Mucosa of gallbladder (tissue), 1 donor: Measurements from ENCODE around the gene RAPGEFL1. TPM values are rescaled to one million over a fixed set of nuclear protein-coding genes. Genes with fewer than 3 reads are reported as not detected.
"Not testable (repeated sequence)": the region's sequence is repeated elsewhere in the genome, so short reads cannot be mapped to it uniquely, and the experiment has no call there.

Experiments used
- DNase-seq: peaks from one replicate; pipeline ENCODE4 v3.0.0-alpha.2; 2020; ENCODE audit warnings: low spot score
- total RNA-seq: library from RNA; stranded (reverse); gene quantifications from one replicate; pipeline ENCODE4 v1.2.1, GENCODE V29; 2021
- donor health status: DM: no; HTN: no; CAD: no.

The RAPGEFL1 gene, protein sequence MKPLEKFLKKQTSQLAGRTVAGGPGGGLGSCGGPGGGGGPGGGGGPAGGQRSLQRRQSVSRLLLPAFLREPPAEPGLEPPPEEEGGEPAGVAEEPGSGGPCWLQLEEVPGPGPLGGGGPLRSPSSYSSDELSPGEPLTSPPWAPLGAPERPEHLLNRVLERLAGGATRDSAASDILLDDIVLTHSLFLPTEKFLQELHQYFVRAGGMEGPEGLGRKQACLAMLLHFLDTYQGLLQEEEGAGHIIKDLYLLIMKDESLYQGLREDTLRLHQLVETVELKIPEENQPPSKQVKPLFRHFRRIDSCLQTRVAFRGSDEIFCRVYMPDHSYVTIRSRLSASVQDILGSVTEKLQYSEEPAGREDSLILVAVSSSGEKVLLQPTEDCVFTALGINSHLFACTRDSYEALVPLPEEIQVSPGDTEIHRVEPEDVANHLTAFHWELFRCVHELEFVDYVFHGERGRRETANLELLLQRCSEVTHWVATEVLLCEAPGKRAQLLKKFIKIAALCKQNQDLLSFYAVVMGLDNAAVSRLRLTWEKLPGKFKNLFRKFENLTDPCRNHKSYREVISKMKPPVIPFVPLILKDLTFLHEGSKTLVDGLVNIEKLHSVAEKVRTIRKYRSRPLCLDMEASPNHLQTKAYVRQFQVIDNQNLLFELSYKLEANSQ
- 77.2 TPM for total RNA-seq

DNA sequence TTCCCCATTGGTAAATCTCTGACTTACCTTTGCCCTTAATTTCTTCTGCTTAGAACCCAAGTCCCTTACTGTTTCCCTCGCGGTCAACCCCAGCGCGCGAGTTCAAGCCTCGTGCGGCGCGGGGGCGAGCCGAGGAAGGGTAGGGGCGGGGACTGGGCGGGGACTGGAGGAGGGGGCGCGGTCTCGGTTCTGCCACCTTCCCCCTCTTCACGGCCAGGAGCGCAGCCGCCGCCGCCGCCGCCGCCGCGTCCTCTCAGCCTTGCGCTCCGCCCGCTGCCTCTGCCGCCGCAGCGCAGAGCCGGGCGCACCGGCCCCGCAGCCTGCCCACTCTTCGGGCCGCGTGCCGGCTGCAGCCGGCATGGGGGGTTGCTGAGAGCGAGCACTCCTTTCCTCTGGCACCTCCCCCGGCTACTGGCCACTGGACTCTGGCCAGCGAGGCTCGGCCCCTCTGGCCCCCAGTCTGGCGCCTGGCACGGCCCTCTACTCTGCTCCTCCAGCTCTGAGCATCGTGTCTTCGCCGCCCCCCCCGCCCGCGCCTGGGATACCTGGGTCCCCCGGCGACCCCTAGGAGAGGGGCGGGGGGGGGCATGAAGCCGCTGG lies at the start of gene RAPGEFL1:
RAPGEFL1 (plus strand) TSS at position 196 of the 600 bp plus-strand sequence; CDS start at position 588, 392 bp downstream.
- peak; percentile 84 for DNase-seq

DNA sequence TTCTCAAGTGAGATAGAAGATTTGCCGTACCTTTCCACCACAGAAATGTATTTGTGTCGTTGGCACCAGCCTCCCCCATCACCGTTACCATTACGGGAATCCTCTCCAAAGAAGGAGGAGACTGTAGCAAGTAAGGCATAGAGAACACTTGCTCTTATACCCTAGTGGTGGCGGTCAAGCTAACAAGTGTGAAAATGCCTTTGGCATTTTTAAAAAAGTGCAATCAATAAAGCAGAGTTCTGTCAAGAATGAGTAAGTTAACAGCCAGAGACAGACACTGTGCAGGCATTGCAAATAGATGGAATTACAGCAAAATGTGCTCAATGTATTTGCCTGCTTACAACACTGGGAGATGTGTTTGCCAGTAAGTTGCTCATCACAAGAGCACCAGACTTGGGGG lies 47.8 kb upstream of the RAPGEFL1 start:
- DNase-seq, result no peak

DNA sequence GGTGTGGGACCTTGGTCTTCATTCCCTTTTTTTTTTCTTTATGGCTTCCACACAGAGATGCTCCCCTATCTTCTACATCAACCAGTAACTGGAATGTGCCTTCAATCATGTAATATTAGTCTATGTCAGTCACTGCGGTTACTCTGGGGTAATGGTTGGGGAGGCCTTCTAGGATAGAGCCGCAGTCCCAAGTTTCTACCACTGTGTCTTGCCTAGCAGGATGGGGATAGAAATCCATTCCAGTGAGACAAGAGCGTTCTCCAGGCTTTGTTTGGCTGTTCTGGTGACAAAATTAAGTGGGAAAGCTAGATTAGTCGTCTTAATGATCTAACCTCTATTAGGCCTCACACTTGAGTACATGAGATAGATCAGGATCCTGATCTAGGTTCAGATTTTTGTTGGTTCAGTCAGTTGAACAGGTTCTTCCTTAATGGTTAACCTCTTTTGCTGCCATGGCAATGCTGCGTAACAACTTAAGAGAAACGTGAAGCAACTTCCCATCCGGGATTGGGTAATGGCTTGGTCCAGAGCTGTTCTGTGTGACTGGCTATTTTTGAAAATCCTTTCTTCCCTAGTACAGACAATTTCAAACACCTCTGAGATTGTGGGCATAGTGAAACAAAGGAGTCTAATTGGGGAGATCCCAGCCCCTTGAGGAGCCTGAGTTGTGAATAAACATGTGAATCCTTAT lies 46.8 kb upstream of the RAPGEFL1 start:
- no peak for DNase-seq

DNA sequence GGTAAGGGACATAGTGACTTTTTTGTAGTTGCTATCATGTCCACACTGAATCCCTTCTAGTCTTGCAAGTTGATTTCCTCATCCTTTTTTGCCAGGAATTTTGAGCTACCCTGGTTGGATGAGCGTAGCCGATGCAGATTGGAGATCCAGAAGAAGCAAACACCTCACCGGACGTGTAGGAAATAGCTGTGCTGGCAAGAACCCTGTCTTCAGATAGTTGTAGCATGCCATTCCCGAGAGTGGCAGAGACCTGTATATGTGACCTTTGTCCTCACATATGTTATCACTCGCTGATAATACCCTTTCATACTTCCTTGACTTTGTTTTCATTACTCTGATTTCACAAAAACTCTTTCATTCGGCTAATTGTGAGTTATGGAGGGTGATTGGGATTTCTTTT lies 43.1 kb upstream of the RAPGEFL1 start:
- no peak for DNase-seq

DNA sequence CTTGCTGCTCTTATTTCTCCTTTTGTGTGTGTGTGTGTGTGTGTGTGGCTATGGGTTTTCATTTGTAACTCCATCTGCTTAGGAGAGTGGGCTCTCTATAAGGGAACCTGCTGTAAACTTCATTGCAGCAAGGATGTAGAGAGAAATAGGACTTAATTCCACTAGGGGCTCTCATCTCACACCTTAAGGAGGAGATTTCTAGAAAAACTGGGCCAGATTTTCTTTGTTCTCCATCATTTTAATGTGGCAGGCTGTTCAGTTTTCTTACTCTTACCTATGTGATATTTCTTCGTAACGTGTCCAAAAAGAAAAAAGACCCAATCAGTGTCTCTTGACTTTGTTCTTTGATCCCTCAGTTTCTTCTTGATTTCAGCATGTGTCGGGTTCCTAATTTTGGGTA lies 41.5 kb upstream of the RAPGEFL1 start:
- no peak for DNase-seq

DNA sequence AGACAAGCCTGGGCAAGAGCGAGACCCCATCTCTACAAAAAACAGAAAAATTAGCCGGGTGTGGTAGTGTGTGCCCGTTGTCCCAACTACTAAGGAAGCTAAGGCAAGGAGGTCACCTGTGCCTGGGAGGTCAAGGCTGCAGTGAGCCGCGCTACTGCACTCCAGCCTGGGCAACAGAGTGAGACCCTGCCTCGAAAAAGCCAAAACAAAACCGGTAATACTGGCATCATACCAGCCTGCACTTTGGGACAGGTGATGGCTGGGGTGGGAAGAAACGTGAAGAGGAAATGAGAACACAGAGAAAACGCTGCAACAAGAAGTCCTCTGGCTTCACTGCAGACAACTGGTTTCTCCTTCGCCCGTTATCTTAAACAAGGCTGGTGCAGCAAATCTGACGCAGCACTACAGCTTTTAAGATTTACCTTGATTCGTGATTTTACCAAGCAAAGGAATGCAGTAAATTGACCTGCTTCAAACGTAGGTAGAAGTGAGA lies 37.7 kb upstream of the RAPGEFL1 start:
- DNase-seq, result no peak

DNA sequence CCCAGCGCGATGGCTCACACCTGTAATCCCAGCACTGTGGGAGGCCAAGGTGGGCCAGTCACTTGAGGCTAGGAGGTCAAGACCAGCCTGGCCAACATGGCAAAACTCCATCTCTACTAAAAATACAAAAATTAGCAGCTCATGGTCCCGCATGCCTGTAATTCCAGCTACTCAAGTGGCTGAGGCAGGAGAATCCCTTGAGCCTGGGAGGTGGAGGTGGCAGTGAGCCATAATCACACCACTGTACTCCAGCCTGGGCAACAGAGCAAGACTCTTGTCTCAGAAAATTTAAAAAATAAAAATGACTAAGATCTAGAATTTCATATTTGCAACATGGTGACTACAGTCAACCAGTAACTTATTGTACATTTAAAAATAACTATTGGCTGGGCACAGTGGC lies 34.1 kb upstream of the RAPGEFL1 start:
- not testable (repeated sequence) for DNase-seq

DNA sequence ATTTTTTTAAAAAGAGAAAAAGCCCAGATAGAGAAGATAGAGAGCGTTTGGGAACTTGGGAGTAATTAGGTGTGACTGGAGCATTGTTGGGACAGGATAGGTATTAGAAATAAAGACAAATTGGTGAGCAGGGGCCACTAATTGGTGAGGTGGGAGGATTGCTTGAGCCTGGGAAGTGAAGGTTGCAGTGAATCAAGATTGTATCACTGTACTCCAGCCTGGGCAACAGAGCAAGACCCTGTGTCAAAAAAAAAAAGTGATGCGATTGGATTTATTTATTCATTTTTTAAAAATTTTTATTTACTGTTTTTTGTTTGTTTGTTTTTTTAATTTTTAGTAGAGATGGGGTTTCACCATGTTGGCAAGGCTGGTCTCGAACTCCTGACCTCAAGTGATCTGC lies 31.8 kb upstream of the RAPGEFL1 start:
- no peak for DNase-seq

DNA sequence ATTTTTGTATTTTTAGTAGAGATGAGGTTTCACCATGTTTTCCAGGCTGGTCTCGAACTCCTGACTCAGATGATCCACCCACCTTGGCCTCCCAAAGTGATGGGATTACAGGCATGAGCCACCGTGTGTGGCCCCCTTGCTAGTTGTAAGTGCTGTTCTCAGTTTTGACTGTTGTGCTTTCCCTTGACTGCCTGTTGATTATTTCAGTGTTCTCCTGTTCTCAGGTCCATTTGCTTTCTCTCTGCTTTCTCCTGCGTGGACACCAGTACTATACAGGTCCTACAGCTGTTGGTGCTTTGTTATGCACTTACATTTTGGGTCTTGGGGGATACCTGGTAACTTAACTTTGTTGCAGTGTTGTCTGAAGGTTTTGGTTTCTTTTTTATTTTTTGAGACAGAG lies 28.7 kb upstream of the RAPGEFL1 start:
- DNase-seq, result no peak

DNA sequence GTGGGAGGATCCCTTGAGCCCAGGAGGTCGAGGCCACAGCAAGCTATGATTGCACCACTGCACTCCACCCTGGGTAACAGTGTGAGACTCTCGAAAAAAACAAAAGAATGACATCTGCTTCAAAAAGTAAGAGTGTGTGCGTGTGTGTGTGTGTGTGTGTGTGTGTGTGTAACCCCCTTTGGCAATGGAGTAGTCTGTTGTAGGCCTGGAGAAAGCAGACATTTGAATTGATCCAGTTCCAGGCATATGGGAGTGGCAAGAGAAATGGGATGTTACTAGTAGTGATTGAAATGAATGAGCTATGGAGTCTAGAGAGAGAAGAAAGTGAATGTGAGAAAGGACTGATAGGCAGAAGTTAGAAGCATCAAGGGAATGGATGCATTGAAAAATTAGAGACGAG lies 27.0 kb upstream of the RAPGEFL1 start:
- no peak for DNase-seq

DNA sequence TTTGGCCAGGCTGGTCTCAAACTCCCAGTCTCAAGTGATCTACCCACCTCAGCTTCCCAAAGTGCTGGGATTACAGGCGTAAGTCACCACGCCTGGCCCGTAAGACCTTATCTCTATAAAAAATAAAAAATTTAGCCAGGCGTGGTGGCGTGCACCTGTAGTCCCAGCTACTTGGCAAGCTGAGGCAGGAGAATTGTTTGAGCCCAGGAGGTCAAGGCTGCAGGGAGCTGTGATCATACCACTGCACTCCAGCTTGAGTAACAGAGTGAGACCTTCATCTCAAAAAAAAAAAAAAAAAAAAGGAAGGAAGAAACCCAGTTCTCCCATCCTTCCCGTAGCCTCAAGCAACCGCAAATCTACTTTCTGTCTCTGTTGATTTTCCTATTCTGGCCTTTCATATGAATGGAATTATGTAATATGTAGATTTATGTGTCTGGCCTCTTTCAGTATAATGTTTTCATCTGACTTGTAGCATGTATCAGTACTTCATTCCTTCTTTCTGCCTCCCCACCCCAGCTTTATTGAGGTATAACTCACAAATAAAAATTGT lies 25.8 kb upstream of the RAPGEFL1 start:
- no peak for DNase-seq

DNA sequence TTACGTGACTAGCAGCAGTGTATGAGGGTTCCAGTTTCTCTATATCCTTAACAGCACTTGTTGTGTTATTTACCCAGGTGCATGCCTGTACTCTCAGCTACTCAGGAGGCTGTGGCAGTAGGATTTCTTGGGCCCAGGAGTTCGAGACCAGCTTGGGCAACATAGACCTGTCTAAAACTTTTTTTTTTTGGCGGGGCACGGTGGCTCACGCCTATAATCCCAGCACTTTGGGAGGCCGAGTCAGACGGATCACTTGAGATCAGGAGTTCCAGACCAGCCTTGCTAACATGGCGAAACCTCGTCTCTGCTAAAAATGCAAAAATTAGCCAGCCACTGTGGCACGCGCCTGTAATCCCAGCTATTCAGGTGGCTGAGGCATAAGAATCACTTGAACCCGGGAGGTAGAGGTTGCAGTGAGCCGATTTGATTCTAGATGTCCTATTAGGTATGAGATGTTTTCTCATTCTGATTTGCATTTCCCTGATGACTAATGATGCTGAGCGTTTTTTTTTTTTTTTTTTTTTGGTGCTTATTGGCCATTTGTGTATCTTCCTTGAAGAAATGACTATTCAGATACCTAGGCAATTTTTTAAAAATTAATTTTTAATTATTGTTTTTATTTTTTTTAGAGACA lies 23.6 kb upstream of the RAPGEFL1 start:
- DNase-seq, result no peak

DNA sequence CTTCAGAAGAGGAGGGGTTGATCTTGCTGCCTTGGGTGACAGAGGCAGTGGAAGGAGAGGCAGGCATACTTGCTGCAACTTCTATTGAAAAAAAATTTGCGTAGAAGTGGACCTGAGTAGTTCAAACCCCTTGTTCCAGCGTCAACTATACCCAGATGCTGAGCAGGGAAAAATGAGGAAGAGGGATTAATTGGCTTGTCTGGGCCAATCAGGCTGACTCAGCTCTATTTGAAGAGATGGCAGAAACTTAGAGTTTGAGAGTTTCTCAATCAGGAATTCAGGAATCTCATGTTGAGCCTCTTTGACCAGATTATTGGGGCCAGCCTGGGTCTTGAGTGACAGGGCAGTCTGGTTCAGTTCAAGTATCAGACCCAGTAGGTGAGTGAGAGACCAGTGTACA lies 19.3 kb upstream of the RAPGEFL1 start:
- DNase-seq, result no peak

DNA sequence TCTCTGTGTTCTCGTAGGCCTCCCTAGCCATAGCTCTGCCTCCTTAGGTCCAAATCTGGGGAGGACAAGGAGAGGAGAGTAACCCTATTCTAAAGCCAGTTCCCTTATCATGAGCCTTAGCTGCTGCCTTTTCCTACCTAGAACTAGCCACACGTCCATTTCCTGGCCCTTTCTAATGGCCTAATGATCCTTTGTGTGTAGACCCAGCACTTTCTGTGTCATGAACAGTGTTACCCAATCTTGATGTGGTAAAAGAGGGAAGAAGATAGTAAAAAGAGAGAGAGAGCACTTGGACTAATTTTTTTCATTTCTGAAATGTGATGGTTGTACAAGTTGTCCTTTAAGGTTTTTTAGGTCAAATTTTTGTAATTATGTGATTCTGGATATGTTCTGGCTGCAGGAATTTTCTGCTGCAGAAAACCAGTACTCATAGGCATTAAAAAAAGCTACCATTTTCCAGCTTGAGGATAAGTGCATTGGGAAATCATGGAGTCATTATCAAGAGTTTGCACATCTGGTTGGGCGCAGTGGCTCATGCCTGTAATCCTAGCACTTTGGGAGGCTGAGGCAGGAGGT lies 18.7 kb upstream of the RAPGEFL1 start:
- no peak for DNase-seq

DNA sequence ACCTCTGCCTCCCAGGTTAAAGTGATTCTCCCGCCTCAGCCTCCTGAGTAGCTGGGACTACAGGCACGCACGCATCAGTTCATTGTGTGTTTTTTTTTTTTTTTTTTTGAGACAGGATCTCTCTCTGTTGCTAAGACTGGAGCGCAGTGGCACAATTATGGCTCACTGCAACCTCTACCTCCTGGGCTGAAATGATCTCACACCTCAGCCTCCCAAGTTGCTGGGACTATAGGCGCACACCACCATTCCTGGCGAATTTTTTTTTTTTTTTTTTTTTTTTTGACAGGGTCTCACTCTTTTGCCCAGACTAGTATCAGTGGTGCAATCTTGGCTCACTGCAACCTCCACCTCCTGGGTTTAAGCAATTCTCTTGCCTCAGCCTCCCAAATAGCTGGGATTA lies 17.8 kb upstream of the RAPGEFL1 start:
- no peak for DNase-seq

DNA sequence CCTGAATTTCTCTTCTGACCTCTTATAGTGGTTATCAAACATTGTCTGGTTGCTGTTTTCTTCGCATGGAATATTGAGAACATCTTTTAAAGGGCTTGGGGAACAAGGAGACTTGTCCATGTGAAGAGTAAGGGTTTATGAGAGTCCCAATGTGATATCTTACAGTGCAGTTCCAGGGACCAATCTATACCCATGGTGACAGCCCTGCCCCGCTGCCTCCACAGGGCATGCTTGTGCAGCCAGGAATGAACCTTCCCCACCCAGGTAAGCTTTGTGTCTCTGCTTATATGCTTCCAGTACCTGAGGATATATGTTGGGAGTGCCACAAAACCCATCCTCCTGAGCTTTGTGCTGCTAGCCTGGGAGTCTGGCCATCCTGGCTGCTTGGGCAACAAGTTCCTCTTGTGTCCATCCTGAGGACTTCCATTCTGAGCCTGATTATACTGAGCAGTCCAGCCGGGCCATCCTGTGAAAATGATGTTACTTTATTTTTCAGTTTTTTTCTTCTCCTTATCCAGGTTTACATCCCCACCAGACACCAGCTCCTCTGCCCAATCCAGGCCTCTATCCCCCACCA lies 9.5 kb upstream of the RAPGEFL1 start:
- no peak for DNase-seq

DNA sequence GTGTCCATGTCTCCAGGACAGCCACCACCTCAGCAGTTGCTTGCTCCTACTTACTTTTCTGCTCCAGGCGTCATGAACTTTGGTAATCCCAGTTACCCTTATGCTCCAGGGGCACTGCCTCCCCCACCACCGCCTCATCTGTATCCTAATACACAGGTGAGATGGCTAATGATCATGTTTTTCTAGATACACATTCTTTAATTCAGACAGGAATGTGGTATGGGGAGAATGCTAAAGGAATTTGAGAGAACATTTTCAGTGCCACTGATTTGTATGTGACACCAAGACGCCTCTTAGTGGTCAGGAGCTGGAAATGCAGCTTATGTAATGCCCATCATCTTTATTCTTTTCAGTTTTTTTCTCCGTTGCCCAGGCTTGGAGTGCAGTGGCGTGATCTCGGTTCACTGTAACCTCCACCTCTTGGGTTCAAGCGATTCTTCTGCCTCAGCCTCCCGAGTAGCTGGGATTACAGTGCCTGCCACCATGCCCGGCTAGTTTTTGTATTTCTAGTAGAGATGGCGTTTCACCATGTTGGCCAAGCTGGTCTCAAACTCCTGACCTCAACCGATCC lies 8.9 kb upstream of the RAPGEFL1 start:
- DNase-seq, result peak; percentile 34

DNA sequence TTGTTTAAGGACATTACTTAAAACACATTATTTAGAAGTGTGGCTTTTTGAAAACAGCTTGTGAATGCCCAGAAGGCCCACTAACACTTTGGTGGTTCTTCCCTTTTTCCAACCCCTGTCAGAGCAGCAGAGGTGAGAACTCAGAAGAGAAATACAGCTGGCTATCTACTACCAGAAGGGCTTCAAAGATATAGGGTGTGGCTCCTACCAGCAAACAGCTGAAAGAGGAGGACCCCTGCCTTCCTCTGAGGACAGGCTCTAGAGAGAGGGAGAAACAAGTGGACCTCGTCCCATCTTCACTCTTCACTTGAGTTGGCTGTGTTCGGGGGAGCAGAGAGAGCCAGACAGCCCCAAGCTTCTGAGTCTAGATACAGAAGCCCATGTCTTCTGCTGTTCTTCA lies 6.9 kb upstream of the RAPGEFL1 start:
- no peak for DNase-seq

DNA sequence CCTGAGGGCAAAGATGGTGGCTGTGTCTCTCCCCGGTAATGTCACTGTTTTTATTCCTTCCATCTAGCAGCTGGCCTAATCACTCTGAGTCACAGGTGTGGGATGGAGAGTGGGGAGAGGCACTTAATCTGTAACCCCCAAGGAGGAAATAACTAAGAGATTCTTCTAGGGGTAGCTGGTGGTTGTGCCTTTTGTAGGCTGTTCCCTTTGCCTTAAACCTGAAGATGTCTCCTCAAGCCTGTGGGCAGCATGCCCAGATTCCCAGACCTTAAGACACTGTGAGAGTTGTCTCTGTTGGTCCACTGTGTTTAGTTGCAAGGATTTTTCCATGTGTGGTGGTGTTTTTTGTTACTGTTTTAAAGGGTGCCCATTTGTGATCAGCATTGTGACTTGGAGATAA lies 5.5 kb upstream of the RAPGEFL1 start:
- no peak for DNase-seq

DNA sequence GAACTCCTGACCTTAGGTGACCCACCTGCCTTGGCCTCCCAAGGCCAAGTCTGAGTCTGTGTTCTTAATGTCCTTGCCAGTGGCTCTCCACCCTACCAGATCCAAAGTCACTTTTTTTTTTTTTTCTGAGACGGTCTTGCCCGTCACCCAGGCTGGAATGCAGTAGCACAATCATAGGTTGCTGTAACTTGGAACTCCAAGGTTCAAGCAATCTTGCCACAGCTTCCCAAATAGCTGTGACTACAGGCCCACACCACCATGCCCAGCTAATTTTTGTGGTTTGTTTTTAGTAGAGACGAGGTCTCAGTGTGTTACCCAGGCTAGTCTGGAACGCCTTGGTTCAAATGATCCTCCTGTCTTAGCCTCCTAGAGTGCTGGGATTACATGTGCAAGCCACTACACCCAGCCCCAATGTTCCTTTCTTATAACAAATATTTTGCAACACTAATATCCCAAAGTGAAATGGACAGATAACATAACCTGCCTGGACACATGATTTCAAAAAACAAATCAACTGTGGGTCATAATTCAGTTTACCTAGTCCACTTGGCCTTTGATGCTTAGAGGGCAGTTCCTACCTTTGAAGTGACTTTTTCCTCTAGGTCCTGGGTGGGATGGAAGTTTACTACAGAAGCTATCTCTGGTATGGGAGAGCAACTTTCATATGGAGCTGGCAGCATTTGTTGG lies 4.0 kb upstream of the RAPGEFL1 start:
- DNase-seq, result no peak
